ENCODE data around the gene KCNMB2. TPM values are rescaled to one million over a fixed set of nuclear protein-coding genes. Genes with fewer than 3 reads are reported as not detected.
"Not testable (repeated sequence)": the region's sequence is repeated elsewhere in the genome, so short reads cannot be mapped to it uniquely, and the experiment has no call there.

KCNMB2 gene
- polyA plus RNA-seq, 4 donors: 18.2 to 36.7 (median 27.1) TPM

DNA sequence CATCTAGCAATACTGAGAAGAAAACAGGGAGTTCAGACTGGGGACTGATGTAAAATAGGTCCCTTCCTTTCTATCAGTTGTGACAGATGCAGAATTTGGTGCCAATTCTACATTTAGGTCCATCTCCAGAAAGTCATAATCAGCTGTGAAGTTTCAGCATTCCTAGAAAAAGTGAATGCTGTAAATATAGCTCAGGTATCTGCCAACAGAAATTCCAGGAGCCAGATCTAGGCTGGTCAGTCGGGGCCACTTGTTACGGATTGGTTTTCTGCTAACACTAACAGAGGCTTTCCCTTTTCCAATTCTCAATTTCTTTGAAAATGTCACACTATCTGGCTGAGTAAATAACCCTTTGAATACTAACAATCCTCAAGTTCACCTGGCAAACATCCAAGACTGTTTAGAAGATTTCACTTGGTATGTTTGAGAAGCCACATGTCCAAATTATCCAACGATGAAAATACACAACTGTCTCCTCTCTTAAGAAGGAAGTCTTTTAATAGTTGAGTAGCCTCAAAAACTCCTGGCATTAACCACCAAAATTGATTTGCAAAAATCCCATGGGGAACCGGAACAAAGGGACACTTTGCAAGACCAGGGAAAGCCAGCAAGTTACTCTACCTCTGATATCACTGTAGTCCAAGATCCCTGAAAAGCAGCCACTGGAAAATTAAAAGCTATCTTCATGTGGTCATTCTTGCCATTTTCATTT is 313.1 kb downstream of the KCNMB2 start:
- no peak for DNase-seq (ENCODE audit: low read depth in 4 of 4, low spot score in 3 of 4)

DNA sequence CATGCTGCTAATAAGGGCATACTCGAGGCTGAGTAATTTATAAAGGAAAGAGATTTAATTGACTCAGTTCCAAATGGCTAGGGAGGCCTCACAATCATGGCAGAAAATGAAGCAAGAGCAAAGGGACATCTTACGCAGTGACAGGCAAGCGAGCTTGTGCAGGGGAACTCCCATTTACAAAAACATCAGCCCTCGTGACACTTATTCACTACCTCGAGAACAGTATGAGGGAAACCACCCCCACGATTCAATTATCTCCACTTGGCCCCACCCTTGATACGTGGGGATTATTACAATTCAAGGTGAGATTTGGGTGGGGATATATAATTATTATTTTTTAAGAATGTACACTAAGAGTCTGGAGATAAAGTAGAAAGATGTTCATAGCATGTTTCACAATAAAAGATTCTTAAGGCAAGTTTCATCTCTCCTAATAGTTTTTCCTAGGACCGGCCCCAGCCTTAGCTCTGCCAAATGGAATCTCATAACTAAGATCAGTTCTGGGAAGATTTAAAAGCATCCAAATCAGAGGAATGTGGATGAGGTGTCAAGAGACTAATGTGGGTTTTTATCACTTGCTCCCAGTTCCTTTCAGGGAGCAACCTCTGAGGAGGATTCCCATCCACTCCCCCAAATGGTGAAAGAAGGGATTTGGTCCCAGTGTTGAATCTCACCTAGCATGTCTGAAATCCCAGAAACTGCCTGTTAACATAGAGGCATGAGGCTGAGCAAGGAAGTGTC is 314.4 kb downstream of the KCNMB2 start:
- DNase-seq (ENCODE audit: low read depth in 4 of 4, low spot score in 3 of 4): no peak

DNA sequence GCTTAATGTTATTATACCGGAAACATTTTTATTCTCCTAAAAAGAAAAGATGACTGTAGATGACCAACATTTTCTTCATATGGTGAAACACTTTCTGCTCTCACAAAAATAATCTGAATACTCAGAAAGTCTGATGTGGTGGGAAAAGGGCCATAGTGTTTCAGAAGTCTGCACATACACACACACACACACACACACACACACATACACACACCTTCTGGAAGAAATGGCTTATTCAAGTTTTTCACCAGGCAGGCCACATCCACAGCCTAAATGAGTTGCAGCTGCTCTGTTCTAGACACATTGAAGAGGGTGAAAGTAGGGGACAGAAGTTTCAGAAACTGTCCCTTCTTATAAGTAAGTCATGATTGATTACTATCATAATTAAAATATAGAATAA is 315.3 kb downstream of the KCNMB2 start:
- no peak for DNase-seq (ENCODE audit: low read depth in 4 of 4, low spot score in 3 of 4)

DNA sequence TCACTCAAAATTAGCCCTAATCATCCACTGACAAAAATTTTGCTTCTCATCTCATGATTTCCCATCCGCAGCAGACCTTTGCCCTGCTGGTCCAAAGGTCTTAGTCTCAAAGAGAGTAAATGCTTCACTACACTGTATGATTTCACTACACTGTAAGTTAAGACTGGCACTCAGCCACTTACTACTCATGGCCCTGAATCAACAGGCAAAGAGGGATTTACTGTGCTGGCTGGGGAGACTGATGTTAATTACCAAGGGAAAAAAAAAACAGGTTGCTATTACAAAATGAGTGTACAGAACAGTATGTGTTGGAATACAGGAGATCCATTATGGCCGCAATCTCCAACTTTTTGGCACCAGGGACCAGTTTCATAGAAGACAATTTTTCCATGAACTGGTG is 320.6 kb downstream of the KCNMB2 start:
- DNase-seq (ENCODE audit: low read depth in 4 of 4, low spot score in 3 of 4): no peak

DNA sequence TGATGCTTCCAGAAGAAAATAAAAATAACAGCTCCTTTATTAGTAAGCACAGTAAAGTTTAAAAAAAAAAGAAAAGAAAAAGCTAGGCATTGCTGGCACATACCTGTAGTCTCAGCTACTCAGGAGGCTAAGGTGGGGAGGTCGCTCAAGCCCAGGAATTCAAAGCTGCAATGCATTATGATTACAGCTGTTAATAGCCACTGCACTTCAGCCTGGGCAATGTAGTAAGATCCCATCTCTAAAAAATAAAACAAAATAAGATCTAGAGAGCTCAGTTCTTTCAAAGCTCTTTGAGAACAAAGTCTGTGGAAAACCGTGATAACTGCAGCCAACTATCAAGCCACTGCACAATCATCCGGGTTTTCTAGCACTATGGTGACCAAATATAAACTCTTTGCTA is 323.1 kb downstream of the KCNMB2 start:
- DNase-seq (ENCODE audit: low read depth in 4 of 4, low spot score in 3 of 4): no peak

DNA sequence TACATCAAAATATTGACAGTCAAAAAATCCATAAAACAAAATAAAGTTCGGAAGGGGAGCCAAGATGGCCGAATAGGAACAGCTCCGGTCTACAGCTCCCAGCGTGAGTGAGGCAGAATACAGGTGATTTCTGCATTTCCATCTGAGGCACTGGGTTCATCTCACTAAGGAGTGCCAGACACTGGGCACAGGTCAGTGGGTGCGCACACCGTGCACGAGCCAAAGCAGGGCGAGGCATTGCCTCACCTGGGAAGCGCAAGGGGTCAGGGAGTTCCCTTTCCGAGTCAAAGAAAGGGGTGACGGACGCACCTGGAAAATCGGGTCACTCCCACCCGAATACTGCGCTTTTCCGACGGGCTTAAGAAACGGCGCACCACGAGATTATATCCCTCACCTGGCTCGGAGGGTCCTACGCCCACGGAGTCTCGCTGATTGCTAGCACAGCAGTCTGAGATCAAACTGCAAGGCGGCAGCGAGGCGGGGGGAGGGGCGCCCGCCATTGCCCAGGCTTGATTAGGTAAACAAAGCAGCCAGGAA is 323.7 kb downstream of the KCNMB2 start:
- DNase-seq (ENCODE audit: low read depth in 4 of 4, low spot score in 3 of 4): not testable (repeated sequence)

DNA sequence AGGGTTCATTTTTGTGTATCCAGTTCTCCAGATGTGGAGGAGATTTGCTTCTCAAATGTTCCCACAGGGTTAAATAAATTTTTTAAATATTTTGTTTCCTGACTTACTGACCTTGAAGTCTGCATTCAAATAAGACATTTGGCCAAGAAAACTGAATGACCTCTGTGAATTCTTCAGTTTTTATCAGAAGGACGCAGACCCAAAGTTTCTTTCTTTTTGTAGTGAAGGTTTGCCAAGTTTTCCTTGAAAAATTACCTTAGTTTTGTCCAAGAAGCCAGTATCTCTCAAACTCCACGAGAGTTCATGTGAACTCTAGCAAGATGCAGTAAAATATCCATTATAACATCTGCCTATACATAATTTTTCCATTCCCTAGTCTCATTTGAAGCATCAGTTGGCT is 332.4 kb downstream of the KCNMB2 start:
- DNase-seq (ENCODE audit: low read depth in 4 of 4, low spot score in 3 of 4): no peak

DNA sequence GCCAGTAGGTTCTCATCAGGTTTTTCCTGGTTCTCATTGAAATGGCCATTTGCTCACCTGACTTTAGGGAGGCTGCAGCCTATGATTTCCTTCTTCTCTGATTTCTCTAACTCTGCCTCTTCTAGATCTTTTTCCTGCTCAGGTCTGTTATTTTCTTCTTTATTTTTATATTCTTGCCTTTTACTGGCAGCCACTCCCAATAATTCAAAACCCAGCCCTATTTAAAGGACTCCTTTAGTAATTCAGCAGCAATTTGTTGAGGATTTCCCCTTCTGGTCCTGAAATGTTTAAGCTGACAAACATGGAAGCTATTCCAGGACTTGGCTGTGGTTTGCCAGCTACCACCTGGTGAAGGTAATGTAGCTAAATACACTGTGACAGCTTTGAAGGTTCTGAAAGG is 333.8 kb downstream of the KCNMB2 start:
- DNase-seq (ENCODE audit: low read depth in 4 of 4, low spot score in 3 of 4): no peak

DNA sequence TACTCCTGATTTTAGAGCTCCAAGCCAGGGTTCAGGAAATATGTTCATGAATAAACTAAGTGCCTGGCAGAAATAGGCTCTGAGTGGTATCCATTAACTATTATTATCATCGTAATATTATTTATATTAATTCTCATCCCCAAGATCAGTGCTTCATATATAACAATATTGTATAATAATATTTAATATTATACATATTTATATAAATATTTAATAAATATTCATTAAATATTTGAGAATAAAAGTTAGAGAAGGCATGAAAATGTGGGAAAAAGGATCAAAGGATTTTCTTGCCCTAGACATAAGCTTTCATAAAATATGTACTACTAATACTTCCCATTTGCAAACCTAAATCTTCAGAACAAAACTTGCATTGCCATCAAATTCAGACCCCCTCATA is 338.9 kb downstream of the KCNMB2 start:
- DNase-seq (ENCODE audit: low read depth in 4 of 4, low spot score in 3 of 4): no peak

DNA sequence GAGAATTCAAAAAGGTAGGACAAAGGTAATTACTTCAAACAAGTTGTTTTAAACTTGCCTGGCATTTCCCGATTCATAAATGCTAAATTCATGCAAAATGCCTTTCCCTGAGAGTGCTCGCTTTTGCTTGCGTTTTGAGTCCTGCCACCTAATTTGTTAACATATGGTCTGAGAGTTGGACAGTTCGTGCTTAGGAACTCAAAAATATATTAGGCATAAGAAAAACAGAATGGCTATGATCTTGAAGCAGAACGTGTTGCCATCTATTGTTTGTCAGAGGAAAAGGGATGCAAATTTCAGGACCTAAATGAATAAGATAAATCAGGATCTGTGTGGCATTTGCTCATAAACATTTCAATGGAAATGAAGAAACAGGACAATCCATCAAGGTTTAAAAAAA is 339.6 kb downstream of the KCNMB2 start:
- no peak for DNase-seq (ENCODE audit: low read depth in 4 of 4, low spot score in 3 of 4)

DNA sequence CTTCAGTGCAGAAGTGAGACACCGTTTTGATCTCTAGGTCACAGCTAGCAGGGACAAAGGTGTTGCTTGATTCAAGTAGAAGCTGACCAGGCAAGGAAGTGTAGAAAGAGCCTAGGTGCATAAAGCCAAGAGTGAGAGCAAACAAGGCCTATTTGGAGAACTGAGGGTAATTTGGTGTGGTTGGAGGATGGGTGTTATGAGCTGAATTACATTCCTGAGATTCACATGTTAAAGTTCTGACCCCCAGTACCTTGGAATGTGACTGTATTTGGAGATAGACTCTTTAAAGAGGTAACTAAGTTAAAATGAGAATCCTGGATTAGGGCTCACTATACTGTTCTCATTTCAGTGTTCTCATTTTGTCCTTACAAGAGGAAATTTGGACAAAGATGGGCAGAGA is 344.0 kb downstream of the KCNMB2 start:
- DNase-seq (ENCODE audit: low read depth in 4 of 4, low spot score in 3 of 4): no peak

All from left renal pelvis (tissue), 4 donors.